ENCODE measurements around the gene NR6A1. TPM values are rescaled to one million over a fixed set of nuclear protein-coding genes. Genes with fewer than 3 reads are reported as not detected.

Gene NR6A1
- total RNA-seq, 1 donor: 0.36 TPM

GRCh38 chr9:124675261-124676158 lies 95.6 kb downstream of the NR6A1 start:
- Histone ChIP-seq H3K27ac (ENCODE audit: low read depth, low read length) (no peak overlapping the region), H3K36me3 (ENCODE audit: insufficient read depth, low read length) (no peaks in the 10 kb centered on the region), H3K79me2 (ENCODE audit: insufficient read depth, low read length) (peaks cover 13% of the 10 kb centered on the region), H4K20me1 (ENCODE audit: insufficient read depth, low read length) (peaks cover 18% of the 10 kb centered on the region), H3K27me3 (ENCODE audit: insufficient read depth, low read length) (no peaks in the 10 kb centered on the region), H2AFZ (ENCODE audit: low read length) (no peak overlapping the region), H3K4me1 (ENCODE audit: insufficient read depth, low read length) (peaks cover 19% of the 10 kb centered on the region), H3K4me2 (ENCODE audit: insufficient read depth, low read length) (no peak overlapping the region), H3K4me3 (ENCODE audit: insufficient read depth, low read length) (no peak overlapping the region), H3K9me3 (ENCODE audit: low read depth, low read length) (no peaks in the 10 kb centered on the region)
- DNase-seq (ENCODE audit: insufficient read length, low spot score, missing footprints): no peak
- peak; percentile 17 for TF ChIP-seq CTCF (IDR thresholded peaks at IDR 0.05; ENCODE audit: extremely low read depth, low read depth, low read length)

GRCh38 chr9:124674651-124675050 lies 96.5 kb downstream of the NR6A1 start:
- peaks cover 15% of the 10 kb centered on the region for H3K79me2 ChIP-seq (ENCODE audit: insufficient read depth, low read length)
- H3K4me1 ChIP-seq (ENCODE audit: insufficient read depth, low read length): peaks cover 19% of the 10 kb centered on the region
- H3K27ac ChIP-seq (ENCODE audit: low read depth, low read length): no peak overlapping the region
- H4K20me1 ChIP-seq (ENCODE audit: insufficient read depth, low read length): peaks cover 26% of the 10 kb centered on the region
- no peak overlapping the region for H3K4me3 ChIP-seq (ENCODE audit: insufficient read depth, low read length)
- H2AFZ ChIP-seq (ENCODE audit: low read length): no peak overlapping the region
- no peaks in the 10 kb centered on the region for H3K36me3 ChIP-seq (ENCODE audit: insufficient read depth, low read length)
- H3K4me2 ChIP-seq (ENCODE audit: insufficient read depth, low read length): no peak overlapping the region
- DNase-seq (ENCODE audit: insufficient read length, low spot score, missing footprints): no peak
- H3K27me3 ChIP-seq (ENCODE audit: insufficient read depth, low read length): no peaks in the 10 kb centered on the region
- no peak for TF ChIP-seq CTCF (IDR thresholded peaks at IDR 0.05; ENCODE audit: extremely low read depth, low read depth, low read length)
- H3K9me3 ChIP-seq (ENCODE audit: low read depth, low read length): no peaks in the 10 kb centered on the region

GRCh38 chr9:124673063-124673462 lies 98.0 kb downstream of the NR6A1 start:
- H3K9me3 ChIP-seq (ENCODE audit: low read depth, low read length): no peaks in the 10 kb centered on the region
- TF ChIP-seq CTCF (IDR thresholded peaks at IDR 0.05; ENCODE audit: extremely low read depth, low read depth, low read length): no peak
- DNase-seq (ENCODE audit: insufficient read length, low spot score, missing footprints): no peak
- peaks cover 20% of the 10 kb centered on the region for H3K79me2 ChIP-seq (ENCODE audit: insufficient read depth, low read length)
- no peaks in the 10 kb centered on the region for H3K27me3 ChIP-seq (ENCODE audit: insufficient read depth, low read length)
- no peak overlapping the region for H3K4me2 ChIP-seq (ENCODE audit: insufficient read depth, low read length)
- peaks cover 27% of the 10 kb centered on the region for H4K20me1 ChIP-seq (ENCODE audit: insufficient read depth, low read length)
- no peak overlapping the region for H3K27ac ChIP-seq (ENCODE audit: low read depth, low read length)
- H3K4me3 ChIP-seq (ENCODE audit: insufficient read depth, low read length): no peak overlapping the region
- no peaks in the 10 kb centered on the region for H3K36me3 ChIP-seq (ENCODE audit: insufficient read depth, low read length)
- peaks cover 19% of the 10 kb centered on the region for H3K4me1 ChIP-seq (ENCODE audit: insufficient read depth, low read length)
- H2AFZ ChIP-seq (ENCODE audit: low read length): no peak overlapping the region

- H3K27me3 ChIP-seq (ENCODE audit: insufficient read depth, low read length): no peaks in the 10 kb centered on the region
- no peaks in the 10 kb centered on the region for H3K9me3 ChIP-seq (ENCODE audit: low read depth, low read length)
- H2AFZ ChIP-seq (ENCODE audit: low read length): no peak overlapping the region
- no peak overlapping the region for H3K4me3 ChIP-seq (ENCODE audit: insufficient read depth, low read length)
- peaks cover 24% of the 10 kb centered on the region for H3K79me2 ChIP-seq (ENCODE audit: insufficient read depth, low read length)
- no peak for DNase-seq (ENCODE audit: insufficient read length, low spot score, missing footprints)
- no peaks in the 10 kb centered on the region for H3K36me3 ChIP-seq (ENCODE audit: insufficient read depth, low read length)
- peaks cover 25% of the 10 kb centered on the region for H4K20me1 ChIP-seq (ENCODE audit: insufficient read depth, low read length)
- H3K4me1 ChIP-seq (ENCODE audit: insufficient read depth, low read length): peaks cover 18% of the 10 kb centered on the region
- TF ChIP-seq CTCF (IDR thresholded peaks at IDR 0.05; ENCODE audit: extremely low read depth, low read depth, low read length): no peak
- H3K27ac ChIP-seq (ENCODE audit: low read depth, low read length): no peak overlapping the region
- H3K4me2 ChIP-seq (ENCODE audit: insufficient read depth, low read length): no peak overlapping the region
These were observed 99.2 kb downstream of the NR6A1 start for GRCh38 chr9:124671861-124672260.

Data from osteoblast (primary cell).